IPS-11a (cell line): Measurements from ENCODE around the gene HSFX1.

Source experiments
- H3K4me3 ChIP-seq: one replicate; pipeline ENCODE4 v1.5.1; 2013; ENCODE audit warnings: low read depth, low read length, control low read depth

The HSFX1 gene

DNA sequence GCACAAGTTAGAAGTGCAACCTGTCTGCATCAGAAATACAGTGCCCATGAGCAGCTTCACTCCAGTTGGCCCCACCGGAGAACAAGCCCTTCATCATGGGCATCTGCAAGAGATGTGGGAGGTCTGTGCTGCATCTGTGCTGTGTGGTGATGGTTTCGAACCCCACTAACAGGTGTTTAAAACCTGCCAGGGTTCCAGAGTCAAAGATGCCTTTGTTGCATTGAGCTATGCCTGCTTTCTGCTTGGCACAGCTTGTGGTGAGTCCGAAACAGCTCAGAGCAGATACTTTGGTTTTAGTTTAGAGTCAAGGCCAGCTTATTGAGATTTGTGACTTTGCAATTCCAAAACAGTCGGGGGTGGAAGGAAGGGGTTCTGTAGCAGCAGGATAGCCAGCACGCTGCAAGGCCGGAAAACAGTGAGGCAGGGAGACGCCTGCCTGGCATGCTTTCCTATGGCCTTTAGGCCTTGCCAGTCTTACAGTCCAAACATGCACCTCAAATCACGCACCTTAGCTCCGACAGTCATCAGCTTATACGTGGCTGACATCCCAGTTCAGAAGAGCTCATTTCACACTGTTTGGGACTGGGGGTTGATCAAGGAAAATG is 29.7 kb downstream of the HSFX1 start:
- no peak overlapping the region for H3K4me3 ChIP-seq

DNA sequence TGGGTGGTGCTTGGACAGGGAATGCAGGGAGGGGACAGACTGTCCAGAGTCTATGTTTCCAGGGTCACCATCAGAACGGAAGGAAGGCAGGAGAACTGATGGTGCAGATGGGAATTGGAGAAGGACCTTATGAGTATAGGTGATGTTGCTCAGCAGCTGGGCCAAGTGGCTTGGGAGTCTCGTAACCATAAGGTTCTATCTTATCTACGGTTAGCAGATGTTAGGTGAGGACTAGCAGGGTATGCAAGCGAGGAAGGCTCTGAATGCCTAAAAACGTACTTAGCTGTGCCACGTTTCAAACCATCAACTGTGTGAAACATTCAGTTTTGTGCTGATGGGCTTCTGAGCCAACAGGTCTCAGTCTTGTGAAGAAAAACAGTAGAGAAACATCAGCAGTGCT is 30.2 kb downstream of the HSFX1 start:
- no peak overlapping the region for H3K4me3 ChIP-seq

DNA sequence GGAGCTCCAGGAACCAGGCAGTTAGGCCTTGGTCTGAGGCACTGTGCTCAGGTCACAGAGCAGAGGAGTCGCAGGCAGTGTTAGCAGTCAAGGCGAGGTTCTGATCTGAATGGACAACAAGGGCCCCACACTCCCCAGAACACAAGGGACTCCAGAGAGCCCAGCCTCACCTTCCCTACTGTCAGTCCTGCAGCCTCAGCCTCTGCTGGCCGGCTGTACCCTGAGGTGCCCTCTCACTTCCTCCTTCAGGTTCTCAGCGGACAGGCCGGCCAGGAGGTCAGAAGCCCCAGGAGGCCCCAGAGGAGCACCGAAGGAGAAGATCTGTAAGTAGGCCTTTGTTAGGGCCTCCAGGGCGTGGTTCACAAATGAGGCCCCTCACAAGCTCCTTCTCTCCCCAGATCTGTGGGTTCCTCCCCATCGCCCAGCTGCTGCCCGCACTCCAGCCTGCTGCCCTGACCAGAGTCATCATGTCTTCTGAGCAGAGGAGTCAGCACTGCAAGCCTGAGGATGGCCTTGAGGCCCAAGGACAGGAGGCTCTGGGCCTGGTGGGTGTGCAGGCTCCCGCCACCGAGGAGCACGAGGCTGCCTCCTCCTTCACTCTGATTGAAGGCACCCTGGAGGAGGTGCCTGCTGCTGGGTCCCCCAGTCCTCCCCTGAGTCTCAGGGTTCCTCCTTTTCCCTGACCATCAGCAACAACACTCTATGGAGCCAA is 34.0 kb downstream of the HSFX1 start:
- no peak overlapping the region for H3K4me3 ChIP-seq

DNA sequence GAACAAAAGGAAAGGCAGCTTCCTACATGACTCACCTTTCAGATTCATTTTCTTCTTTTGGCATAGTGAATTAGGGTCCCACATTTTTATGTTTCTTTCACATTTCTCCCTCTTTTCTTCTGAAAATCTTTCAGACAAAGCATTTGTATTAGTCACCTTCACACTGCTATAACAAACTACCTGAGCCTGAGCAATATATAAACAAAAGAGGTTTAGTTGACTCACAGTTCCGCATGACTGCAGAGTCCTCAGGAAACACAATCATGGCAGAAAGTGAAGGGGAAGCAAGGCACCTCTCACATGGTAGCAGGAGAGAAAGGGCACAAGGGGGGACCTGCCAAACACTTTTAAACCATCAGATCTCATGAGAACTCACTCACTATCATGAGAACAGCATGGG is 44.8 kb downstream of the HSFX1 start:
- no peak overlapping the region for H3K4me3 ChIP-seq

DNA sequence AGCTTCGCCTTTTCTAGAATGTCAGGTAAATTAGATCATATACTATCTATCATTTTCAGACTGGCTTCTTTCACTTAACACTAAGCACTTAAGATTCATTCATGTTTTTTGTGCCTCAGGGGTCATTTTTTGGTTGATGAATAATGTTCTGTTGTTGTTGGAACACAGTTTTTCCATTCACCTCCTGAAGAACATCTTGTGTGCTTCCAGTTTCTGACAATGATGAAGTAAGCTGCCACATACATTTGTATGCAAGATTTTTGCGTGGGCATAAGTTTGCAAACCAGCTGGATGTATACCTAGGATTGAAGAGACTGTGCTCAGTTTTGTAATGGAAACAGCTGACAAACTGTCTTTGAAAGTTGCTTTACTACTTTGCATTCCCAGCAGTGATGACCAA is 45.5 kb downstream of the HSFX1 start:
- H3K4me3 ChIP-seq: no peak overlapping the region

DNA sequence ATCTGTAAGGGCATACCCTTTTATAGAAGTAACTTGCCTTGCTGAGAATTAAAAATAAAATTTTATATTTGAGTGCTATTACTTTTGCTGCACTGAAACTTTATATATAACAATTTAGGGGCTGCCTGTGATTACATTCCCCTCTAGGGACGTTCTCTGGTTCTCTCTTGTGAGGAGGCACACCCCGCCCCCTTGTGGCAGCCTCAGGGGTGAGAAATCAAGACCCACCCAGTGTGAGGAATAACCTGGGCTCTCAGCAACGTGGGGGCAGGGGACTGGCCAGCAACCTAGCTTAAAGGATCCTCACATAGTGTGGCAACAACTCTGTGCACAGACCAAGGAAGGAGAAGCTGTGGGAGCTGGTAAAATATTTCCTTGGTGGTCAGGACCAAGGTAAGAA is 51.6 kb downstream of the HSFX1 start:
- H3K4me3 ChIP-seq: no peak overlapping the region
